ENCODE data around the gene LHFPL4.

Gene LHFPL4

DNA sequence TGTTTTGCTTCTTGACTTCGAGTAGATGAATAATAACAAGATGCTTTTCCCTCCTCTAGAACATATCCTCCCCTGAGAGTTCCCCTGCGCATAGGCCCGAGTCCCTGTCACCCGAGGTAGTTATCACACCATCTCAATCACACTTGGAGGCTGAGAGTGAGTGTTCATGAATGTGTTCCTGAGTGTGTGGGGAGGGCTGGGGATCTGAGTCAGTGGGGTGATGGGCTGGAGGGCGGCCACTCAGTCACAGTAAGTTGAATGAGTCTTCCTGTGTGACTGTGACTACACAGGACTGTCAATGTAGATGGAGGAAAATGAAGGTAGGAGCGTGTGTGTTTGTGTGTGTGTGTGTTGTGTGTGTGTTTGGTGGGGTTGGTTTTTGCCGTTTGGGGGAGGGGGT is 85.2 kb downstream of the LHFPL4 start:
- DNase-seq, result no peak

DNA sequence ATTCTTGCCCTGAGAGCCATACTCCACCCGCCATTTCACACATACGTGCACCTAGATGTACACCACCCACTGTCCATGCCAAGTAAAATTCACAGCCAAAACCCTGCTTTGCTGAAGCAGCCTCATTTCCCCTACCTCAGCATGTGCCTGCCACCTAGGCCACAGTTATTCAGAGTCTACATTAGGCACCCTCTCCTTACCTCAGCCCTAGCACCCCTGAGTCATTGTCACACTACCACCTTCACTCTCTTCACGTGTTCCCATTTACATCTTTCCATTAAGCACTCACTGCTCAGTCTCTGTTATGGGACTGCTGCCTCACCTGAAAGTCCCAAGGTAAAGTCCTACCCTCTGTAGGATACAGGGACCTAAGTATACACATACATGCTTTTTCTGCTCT is 86.2 kb downstream of the LHFPL4 start:
- DNase-seq, result no peak

DNA sequence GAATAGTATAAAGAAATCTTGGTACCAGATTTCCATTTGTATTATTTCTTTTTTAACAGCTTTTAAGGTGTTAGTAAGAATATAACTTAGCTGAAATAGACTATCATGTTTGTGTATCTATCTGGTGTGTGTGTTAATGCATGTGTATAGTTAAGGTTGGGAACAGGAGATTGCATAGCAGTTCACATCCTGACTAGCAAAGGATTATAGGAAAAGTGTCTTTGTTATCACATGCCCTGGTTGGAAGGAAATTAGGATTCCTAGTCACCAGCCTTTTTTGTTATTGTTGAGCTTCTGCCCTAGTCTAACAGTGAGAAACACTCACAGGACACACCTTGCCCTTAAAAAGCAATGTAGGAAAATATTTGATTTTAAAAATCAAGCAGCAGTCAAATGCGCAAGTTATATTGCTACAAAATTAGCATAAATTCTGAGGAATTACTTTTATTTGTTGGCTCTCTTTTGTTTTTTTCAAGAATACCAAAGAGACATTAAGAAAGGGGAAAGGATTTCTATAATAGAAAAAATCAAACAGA is 98.0 kb downstream of the LHFPL4 start:
- DNase-seq, result no peak

DNA sequence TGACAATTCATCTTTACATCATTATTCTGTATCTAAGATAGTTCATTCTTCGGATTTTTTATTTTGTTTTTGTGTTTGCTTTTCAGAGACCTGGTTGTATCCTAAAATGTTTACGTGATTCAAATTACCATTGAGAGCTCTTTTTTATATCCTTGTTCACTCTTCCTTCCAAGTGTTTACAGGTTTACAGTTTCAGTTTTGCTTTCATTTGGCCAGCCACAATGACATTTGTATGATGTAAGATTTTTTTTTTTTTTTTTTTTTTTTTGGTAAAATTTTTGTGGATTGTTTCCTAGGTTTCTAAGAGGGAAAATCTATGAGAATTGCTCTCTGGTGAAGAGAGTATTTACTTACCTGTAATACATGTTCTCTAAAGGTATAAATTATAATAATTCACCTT is 101.2 kb downstream of the LHFPL4 start:
- peak; percentile 46 for DNase-seq

DNA sequence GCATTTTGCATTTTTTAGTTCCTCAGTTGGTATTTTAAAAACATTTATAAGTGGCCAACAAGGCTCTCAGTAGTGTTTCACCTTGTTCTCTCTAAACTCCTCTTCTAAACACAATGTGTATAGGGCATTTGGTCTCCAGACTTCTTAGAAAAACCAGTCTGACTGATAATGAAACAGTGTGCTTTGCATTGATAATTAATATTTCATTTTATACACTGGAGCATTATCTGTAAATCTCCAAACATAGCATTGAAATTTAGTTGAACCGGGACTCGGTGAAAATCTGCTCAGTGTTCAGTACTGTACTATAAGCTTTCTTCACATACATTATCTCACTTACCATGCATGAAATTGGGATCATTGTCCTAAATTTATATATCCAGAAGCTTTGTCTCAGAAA is 102.6 kb downstream of the LHFPL4 start:
- no peak for DNase-seq

DNA sequence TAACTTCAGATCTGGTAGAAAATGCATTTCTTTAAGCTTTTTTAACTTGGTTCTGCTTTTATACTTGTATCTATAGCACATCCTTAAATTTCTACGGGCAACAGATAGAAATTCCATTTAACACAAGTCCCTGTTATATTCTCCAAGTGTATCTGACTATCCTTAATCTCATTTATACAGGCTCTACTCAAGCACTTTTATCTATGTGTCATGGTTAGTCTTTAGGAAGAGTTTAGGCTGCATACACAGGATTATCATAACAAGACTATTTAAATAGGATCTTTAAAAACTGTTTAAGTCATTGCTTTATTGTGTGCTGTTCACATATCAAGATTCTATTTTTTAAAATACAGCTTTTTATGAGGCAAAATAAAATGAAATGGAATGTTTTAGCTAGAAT is 103.5 kb downstream of the LHFPL4 start:
- DNase-seq, result no peak

DNA sequence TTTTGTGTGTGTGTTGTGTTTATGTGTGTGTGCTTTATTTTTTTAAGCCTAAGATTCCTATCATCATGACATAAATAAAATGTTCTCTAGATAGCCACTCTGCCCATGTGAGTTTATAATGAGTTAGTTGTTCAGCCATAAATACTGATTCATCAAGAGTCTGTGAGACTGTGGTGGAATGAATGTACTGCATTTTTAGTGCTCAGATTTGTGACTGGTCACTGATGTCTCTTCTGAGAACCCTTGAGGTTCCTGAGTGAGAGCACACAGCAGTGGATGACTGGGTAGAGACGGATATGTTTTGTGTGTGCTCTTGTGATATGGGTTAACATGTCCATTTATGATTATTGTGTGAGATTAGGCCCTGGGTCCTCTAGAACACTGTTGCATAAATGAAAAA is 105.0 kb downstream of the LHFPL4 start:
- no peak for DNase-seq

Data from CD4-positive, alpha-beta T cell treated with Interleukin-17A for 1 hour (primary cell).